ENCODE data around the gene CHEK2. TPM values are rescaled to one million over a fixed set of nuclear protein-coding genes. Genes with fewer than 3 reads are reported as not detected.
"Not testable (repeated sequence)": the region's sequence is repeated elsewhere in the genome, so short reads cannot be mapped to it uniquely, and the experiment has no call there.

Gene CHEK2
- total RNA-seq, 2 donors from 2014 or later, result 27.0 to 40.1 TPM

DNA sequence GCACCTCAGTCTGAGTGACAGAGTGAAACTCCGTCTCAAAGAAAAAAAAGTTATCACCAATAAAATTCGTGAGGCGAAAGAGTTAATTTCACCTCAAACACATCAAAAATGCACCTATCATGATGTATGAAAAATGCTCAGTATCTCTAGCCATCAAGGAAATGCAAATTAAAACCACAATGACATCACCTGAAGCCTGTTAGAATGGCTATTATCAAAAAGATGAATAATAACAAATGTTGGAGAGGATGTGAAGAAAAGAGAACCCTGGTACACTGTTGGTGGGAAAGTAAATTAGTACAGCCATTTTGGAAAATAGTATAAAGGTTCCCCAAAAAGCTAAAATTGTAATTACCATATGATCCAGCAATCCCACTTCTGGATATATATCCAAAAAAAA is 23.6 kb downstream of the CHEK2 start:
- no peak for ATAC-seq (replicated peaks)
- H3K27ac Mint-ChIP-seq, result no peak overlapping the region
- peaks cover 21% of the 10 kb centered on the region for H3K36me3 Mint-ChIP-seq (ENCODE audit: low read depth)
- H3K9me3 Mint-ChIP-seq, result no peaks in the 10 kb centered on the region
- H3K27me3 Mint-ChIP-seq, result no peaks in the 10 kb centered on the region
- H3K4me1 Mint-ChIP-seq, result no peaks in the 10 kb centered on the region
- H3K4me3 Mint-ChIP-seq, result no peak overlapping the region

DNA sequence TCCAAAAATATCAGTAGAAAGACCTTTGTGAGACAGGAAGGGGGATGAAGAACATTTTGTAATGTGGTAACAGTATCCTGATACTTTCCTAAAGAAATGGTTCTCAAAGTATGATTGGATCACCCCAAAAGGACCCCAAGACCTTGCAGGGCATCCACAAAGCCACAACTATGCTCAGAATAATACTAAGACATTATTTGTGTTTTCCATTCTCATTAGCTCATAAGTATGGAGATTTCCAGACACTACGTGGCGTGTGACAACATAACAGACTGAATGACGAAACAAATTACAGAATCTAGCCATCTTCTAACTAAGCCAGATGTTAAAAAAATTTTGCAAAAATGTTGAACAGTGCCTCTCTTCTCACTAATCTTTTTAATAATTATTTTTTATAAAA is 24.9 kb downstream of the CHEK2 start:
- no peak overlapping the region for H3K27ac Mint-ChIP-seq
- ATAC-seq (replicated peaks), result no peak
- no peaks in the 10 kb centered on the region for H3K4me1 Mint-ChIP-seq
- no peak overlapping the region for H3K4me3 Mint-ChIP-seq
- H3K36me3 Mint-ChIP-seq (ENCODE audit: low read depth), result peaks cover 25% of the 10 kb centered on the region
- H3K9me3 Mint-ChIP-seq, result no peaks in the 10 kb centered on the region
- H3K27me3 Mint-ChIP-seq, result no peaks in the 10 kb centered on the region

DNA sequence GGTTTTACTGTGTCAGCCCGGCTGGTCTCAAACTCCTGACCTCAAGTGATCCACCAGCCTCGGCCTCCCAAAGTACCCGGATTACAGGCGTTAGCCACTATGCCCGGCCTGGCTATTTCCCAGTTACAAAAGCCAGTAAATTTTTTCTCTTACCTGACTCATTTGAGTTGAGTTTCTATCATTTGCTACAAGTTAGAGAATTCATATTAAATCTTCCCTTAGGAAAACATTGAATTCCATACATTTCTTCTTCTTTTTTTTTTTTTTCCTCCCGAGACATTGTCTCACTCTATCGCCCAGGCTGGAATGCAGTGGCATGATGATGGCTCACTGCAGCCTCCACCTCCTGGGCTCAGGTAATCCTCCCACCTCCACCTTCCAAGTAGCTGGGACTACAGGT is 26.0 kb downstream of the CHEK2 start:
- H3K4me1 Mint-ChIP-seq, result no peaks in the 10 kb centered on the region
- H3K27ac Mint-ChIP-seq, result no peak overlapping the region
- H3K9me3 Mint-ChIP-seq, result no peaks in the 10 kb centered on the region
- H3K27me3 Mint-ChIP-seq, result no peaks in the 10 kb centered on the region
- peaks cover 28% of the 10 kb centered on the region for H3K36me3 Mint-ChIP-seq (ENCODE audit: low read depth)
- no peak for ATAC-seq (replicated peaks)
- no peak overlapping the region for H3K4me3 Mint-ChIP-seq

DNA sequence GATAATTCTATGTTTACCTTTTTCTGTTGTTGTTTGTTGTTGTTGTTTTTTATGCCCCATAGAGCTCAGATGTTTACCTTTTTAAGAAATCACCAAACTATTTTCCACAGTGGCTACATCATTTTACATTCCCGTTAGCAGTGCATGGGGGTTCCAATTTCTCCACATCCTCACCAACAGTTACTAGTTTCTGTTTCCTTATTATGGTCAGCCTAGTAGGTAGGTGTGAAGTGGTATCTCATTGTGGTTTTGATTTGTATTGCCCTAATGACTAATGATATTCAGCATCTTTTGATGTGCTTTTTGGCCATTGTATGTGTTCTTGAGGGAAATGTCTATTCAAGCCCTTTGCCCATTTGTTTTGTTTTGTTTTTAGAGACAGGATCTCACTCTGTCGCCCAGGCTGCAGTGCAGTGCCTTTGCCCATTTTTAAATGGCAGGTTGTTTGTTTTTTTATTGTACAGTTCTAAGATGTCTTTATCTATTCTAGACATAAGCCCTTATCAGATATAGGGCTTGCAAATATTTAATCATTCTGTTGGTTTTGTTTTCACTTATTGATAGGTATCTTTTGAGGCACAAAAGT is 27.5 kb downstream of the CHEK2 start:
- Mint-ChIP-seq H3K4me1 (no peaks in the 10 kb centered on the region), H3K4me3 (no peak overlapping the region), H3K9me3 (no peaks in the 10 kb centered on the region), H3K36me3 (ENCODE audit: low read depth) (peaks cover 34% of the 10 kb centered on the region), H3K27me3 (no peaks in the 10 kb centered on the region), H3K27ac (no peak overlapping the region)
- ATAC-seq (replicated peaks), result peak; percentile 58

DNA sequence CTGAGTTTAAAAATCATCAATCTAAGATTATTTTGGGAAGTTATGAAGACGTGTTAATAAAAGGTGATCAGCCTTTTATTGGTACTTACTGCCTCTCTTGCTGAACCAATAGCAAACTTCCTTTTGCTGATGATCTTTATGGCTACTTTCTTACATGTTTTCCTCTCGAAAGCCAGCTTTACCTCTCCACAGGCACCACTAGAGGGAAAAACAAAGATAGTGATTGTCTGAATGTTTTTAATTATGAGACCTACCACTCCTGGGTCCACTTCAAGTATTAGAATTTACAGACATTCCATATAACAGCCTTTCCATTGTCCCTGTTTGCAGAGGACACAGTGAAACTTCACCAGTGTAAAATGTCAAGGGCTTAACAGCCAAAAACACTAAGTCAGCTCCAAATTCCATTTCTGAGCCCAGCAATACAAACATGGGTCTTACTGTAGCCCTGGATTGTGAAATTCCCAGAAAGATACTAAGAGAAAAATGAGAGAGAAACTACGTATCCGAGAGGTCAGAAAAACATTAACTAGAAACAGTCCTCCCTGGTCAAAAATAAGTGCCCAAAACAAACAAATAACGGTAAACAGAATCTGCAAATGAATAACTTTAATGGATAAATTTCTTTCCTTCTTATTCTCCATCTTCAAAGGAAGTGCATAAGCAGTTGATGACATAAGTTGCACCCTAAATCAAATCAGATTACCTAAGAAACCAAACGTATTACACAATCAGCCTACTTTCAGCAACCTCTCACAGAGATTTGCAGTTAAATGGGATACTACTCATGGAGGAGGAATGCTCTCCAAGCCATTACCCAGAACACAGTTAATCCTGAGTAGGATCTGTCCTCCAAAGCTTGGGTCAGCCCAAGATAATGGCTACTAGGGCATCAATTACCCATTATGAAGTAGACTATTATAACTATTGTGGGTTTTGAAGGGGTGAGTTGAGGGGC is 29.5 kb downstream of the CHEK2 start:
- no peak for ATAC-seq (replicated peaks)
- H3K4me1 Mint-ChIP-seq, result no peaks in the 10 kb centered on the region
- H3K36me3 Mint-ChIP-seq (ENCODE audit: low read depth), result peaks cover 44% of the 10 kb centered on the region
- H3K27ac Mint-ChIP-seq, result no peak overlapping the region
- H3K4me3 Mint-ChIP-seq, result no peak overlapping the region
- no peaks in the 10 kb centered on the region for H3K27me3 Mint-ChIP-seq
- H3K9me3 Mint-ChIP-seq, result no peaks in the 10 kb centered on the region

DNA sequence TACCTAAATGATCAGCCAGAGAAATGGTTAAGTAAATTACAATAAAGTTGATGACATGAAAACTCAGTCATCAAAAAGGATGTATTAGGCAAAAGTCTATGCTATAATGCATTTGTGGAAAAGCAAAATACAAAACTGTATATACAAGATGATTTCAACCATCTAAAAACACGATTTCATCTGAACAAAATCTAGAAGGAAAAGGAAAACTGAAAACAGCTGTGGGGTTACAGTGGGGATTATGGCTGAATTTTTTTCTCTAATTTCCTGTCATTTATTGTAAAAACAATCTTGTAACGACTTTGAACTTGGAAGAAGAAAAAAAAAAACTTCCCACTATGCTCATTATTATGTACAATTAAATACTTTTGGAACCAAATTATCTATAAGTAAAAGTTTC is 30.3 kb downstream of the CHEK2 start:
- Mint-ChIP-seq H3K36me3 (ENCODE audit: low read depth) (peaks cover 44% of the 10 kb centered on the region), H3K27me3 (no peaks in the 10 kb centered on the region), H3K4me1 (no peaks in the 10 kb centered on the region), H3K27ac (no peak overlapping the region), H3K9me3 (no peaks in the 10 kb centered on the region), H3K4me3 (no peak overlapping the region)
- no peak for ATAC-seq (replicated peaks)

DNA sequence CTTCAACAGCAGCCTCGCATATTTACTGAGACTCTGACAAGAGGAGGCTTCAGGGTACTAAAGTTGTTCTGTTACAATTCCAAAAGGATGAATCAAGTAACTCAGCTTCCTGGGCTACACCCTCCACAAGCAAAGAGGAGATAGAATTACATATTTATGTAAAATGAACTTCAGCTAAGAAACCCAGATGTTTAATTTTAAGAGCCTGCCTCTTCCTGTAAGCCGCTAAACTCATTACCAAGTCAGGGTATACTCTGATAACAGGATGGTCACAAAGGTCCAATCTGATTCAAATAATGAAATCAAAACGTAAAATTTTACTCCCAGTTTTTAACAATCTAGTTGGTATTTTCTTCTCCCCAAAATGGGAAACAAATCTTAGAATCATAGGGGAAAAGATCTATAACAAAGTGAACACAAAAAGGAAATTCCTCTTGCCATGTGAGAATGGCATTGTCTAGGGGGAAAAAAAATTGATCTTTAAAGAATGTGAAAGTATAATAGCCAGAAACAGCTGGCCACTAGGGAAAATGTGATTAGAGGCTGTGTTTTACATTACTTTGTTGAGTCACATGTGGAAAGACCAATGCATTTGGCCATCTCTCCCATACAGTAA is 30.9 kb downstream of the CHEK2 start:
- H3K36me3 Mint-ChIP-seq (ENCODE audit: low read depth), result peaks cover 44% of the 10 kb centered on the region
- no peaks in the 10 kb centered on the region for H3K4me1 Mint-ChIP-seq

DNA sequence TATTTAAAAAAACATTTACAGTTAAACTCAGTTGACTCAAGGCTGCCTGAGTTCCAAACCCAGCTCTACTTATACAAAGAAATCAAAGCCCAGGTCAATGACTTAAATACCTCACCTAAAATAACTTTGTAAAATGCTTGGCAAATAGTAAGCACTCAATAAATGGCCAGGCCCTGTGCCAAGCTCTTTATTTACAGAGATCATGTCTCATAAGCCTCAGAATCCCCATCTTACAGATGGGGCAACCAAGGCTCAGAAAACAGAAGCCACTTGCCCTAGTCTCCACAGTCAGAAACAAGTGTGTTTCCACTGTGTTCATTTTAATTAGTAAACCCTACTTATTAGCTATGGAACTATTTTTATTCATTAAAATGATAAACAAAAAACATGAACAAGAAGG is 31.5 kb downstream of the CHEK2 start:
- Mint-ChIP-seq H3K9me3 (no peaks in the 10 kb centered on the region), H3K4me3 (no peak overlapping the region), H3K4me1 (no peaks in the 10 kb centered on the region), H3K27ac (no peak overlapping the region), H3K27me3 (no peaks in the 10 kb centered on the region), H3K36me3 (ENCODE audit: low read depth) (peaks cover 44% of the 10 kb centered on the region)
- ATAC-seq (replicated peaks), result no peak

More for the DNA sequence above, 30.9 kb downstream of the CHEK2 start:
- H3K27ac Mint-ChIP-seq, result no peak overlapping the region
- no peak for ATAC-seq (replicated peaks)
- H3K4me3 Mint-ChIP-seq, result no peak overlapping the region
- no peaks in the 10 kb centered on the region for H3K27me3 Mint-ChIP-seq
- no peaks in the 10 kb centered on the region for H3K9me3 Mint-ChIP-seq

DNA sequence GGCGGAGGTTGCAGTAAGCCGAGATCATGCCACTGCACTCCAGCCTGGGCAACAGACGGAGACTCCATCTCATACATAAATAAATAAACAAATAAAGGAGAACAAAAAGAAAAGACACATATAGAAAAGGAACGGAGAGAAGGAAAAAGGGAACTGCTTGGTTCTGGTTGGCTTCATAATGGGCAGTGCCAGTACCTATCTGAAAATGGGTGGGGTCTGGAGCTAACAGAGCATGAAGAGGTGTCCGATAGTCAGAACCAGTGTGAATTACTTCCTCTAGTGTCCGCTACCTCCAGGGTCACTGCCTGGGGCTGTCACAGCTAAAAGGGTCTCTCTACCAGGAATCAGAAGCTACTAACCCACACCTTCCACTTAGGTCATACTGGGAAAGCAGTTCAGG is 34.8 kb downstream of the CHEK2 start:
- peaks cover 38% of the 10 kb centered on the region for H3K36me3 Mint-ChIP-seq (ENCODE audit: low read depth)
- no peak for ATAC-seq (replicated peaks)

DNA sequence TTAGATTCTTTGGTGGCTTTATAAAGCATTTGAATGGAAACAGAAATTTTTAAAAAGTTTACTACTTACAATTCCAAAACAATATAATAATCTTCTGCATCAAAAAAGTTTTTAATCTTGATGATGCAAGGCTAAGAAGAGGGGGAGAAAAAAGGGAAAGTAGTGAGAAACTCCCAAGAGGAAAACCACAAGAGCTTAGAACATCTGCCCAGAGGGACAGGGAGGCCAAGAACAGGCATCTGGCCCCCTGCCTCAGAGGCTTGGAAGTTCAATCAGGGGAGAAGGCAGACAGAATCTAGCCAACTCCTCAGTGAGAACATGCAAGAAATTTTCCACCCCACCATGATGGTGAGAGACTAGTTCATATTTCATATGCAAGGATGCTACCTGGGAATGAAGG is 38.2 kb downstream of the CHEK2 start:
- ATAC-seq (replicated peaks), result no peak
- H3K27me3 Mint-ChIP-seq, result no peaks in the 10 kb centered on the region
- H3K4me1 Mint-ChIP-seq, result no peaks in the 10 kb centered on the region
- no peak overlapping the region for H3K27ac Mint-ChIP-seq
- peaks cover 24% of the 10 kb centered on the region for H3K36me3 Mint-ChIP-seq (ENCODE audit: low read depth)
- no peak overlapping the region for H3K4me3 Mint-ChIP-seq
- no peaks in the 10 kb centered on the region for H3K9me3 Mint-ChIP-seq

More for the DNA sequence above, 34.8 kb downstream of the CHEK2 start:
- Mint-ChIP-seq H3K4me3 (no peak overlapping the region), H3K9me3 (no peaks in the 10 kb centered on the region), H3K27ac (no peak overlapping the region), H3K4me1 (no peaks in the 10 kb centered on the region), H3K27me3 (no peaks in the 10 kb centered on the region)

DNA sequence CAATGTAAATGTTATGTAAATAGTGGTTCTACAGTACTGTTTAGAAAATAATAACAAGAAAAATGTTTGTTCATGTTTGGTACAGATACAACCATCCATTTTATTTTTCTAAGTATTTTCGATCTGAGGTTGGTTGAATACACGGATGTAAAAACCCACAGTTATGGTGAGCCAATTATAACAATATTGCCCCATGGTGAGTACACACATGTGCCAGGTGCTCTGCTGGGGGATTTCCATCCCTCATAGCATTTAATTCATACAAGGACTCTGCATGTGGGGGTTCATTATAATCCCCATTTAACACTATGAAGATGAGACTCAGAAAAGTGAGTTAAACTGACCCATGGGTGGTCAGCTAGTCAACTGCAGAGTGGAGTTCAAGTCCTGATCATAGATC is 38.7 kb downstream of the CHEK2 start:
- H3K9me3 Mint-ChIP-seq, result no peaks in the 10 kb centered on the region
- H3K4me1 Mint-ChIP-seq, result no peaks in the 10 kb centered on the region
- no peak for ATAC-seq (replicated peaks)
- H3K27ac Mint-ChIP-seq, result no peak overlapping the region
- no peaks in the 10 kb centered on the region for H3K27me3 Mint-ChIP-seq
- peaks cover 21% of the 10 kb centered on the region for H3K36me3 Mint-ChIP-seq (ENCODE audit: low read depth)
- H3K4me3 Mint-ChIP-seq, result no peak overlapping the region

DNA sequence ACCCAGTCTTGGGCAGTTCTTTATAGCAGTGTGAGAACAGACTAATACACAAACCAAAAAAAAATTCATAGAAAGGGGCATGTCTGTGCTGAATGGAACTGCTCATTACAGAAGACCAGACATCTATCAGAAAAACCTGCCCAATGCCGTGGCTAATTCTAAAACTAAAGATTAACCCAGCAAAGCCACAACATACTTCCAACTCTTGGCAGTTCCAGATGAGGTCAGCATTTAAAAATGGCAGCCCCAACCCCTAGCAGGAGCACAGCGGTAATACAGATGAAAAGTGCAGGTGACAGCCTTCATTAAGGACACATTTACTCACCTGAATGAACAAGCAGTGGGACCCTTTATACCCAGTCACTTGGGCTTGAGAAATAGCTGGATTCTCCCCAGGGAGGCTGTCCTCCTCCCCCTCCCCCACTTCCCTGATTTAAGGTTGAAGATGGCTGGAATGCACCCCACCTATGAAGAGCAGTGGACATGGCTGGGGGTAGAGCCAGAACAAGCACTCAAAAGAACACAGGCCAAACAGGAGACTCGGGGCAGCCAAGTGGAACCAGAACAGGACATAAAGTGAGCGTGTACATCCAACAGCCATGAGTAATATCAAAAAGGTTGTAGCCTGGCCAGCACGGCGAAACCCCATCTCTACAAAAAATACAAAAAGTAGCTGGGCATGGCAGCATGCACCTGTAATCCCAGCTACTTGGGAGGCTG is 48.4 kb downstream of the CHEK2 start:
- H3K4me3 Mint-ChIP-seq; ATAC-seq (replicated peaks); H3K4me1 Mint-ChIP-seq; H3K27me3 Mint-ChIP-seq; H3K9me3 Mint-ChIP-seq; H3K27ac Mint-ChIP-seq: not testable (repeated sequence)
- H3K36me3 Mint-ChIP-seq (ENCODE audit: low read depth), result peaks cover 28% of the 10 kb centered on the region

DNA sequence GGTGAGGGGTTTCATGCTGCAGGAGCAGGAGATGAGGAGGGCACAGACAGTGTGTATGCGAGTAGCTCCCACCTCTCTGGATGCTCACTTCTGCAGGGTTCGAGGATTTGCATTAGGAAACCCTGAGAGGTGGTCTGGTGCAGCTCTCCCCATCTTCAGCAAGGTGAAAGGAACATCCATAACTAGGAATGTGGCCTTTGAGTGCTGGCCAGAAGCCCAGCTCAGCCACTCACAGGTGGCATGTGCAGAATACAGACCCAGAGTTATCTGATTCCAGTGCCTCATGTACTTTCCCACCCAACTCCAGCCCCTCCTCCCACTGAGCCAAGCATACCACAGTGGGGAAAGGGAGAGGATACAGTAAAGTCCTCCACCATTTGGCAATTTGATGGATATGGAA is 51.8 kb downstream of the CHEK2 start:
- H3K4me3 Mint-ChIP-seq; H3K4me1 Mint-ChIP-seq; ATAC-seq (replicated peaks); H3K27ac Mint-ChIP-seq; H3K9me3 Mint-ChIP-seq; H3K27me3 Mint-ChIP-seq: not testable (repeated sequence)
- peaks cover 35% of the 10 kb centered on the region for H3K36me3 Mint-ChIP-seq (ENCODE audit: low read depth)

DNA sequence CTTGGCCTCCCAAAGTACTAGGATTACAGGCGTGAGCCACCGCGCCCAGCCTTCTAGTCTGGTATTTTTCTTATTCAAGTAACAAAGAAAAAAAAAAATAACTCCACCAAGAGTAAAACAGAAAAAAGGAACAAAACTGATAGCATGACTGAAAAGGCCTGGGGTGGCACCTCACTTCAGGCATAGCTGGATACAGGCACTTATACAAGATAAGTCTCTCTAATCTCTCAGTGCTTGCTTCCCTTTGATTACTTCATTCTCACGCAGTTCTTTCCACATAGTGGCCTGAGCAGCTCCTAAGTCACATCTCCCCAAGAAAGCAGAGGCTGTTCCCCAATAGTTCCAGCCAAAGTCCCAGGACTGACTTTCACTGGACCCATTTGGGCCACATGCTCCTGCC is 58.7 kb downstream of the CHEK2 start:
- Mint-ChIP-seq H3K36me3 (ENCODE audit: low read depth) (peaks cover 12% of the 10 kb centered on the region), H3K27me3 (peaks cover 33% of the 10 kb centered on the region)
- H3K27ac Mint-ChIP-seq; H3K9me3 Mint-ChIP-seq; H3K4me1 Mint-ChIP-seq; H3K4me3 Mint-ChIP-seq; ATAC-seq (replicated peaks): not testable (repeated sequence)

All from activated T-helper 17 cell treated with anti-CD3 and anti-CD28 coated beads, Interleukin-2, amount 50 U/mL, for 72 hours (primary cell).